ENCODE results near the gene PRKCZ.

DNA sequence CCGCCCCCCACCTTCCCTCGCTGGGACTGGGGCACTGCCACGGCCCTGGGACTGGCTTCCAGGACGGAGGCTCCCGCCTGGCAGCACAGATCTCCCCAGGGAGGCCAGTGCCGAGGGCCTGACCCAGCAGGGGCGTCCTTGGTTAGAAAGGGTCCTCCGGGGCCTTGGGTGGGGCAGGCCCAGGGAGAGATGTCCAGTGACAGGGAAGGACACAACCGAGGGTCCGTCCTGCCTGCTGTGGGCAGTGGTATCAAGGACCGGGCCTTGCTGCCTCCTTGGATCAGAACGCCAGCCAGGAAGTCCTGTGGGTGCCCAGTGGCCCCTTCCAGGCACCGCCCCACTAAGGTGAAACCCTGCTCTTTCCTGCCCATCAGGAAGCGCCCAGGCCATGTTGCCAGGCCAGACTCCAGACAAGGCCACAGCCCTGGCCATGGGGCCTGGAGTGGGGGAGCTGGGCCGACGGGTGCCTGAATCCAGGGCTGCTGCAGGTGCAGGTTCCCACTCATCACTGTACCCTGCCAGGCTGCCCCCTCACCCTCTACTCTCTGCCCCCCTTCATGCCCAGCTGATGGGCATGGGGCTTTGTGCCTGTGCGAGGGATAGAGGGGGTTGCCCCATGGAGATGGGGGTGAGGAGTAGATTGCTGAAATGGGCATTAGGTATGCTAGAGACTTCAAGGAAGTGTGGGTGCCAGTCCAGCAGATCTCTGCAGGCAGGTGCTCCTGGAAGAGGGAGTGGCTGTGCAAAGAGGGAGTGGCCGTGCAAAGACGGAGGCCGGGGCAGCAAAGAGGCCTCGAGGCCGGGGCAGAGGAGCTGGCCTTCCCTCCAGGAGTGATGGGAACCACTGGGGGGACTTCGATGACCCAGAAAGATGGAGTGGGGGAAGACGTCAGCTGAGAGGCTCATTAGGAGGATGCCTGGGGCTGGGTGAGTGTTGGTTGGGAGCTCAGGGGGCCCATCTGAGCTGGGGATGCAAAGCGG is 2.2 kb upstream of the PRKCZ start:
- TF ChIP-seq POLR2A (IDR thresholded peaks at IDR 0.05; ENCODE audit: extremely low read depth, insufficient read length): no peak
- TF ChIP-seq, protein P1, sequence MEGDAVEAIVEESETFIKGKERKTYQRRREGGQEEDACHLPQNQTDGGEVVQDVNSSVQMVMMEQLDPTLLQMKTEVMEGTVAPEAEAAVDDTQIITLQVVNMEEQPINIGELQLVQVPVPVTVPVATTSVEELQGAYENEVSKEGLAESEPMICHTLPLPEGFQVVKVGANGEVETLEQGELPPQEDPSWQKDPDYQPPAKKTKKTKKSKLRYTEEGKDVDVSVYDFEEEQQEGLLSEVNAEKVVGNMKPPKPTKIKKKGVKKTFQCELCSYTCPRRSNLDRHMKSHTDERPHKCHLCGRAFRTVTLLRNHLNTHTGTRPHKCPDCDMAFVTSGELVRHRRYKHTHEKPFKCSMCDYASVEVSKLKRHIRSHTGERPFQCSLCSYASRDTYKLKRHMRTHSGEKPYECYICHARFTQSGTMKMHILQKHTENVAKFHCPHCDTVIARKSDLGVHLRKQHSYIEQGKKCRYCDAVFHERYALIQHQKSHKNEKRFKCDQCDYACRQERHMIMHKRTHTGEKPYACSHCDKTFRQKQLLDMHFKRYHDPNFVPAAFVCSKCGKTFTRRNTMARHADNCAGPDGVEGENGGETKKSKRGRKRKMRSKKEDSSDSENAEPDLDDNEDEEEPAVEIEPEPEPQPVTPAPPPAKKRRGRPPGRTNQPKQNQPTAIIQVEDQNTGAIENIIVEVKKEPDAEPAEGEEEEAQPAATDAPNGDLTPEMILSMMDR (IDR thresholded peaks at IDR 0.05; ENCODE audit: low read depth, low read length): no peak

Data from NB4 (cell line).